NCI-H2196 treated with DMSO at 0.1 percent for 48 hours (cell line): ENCODE data around the gene ASPRV1.

ENCODE experiments used
- DNase-seq: peaks from one replicate; lab custom pipeline; 2025; ENCODE audit not compliant: unreplicated experiment; lab: John Stamatoyannopoulos, UW

Gene ASPRV1

DNA sequence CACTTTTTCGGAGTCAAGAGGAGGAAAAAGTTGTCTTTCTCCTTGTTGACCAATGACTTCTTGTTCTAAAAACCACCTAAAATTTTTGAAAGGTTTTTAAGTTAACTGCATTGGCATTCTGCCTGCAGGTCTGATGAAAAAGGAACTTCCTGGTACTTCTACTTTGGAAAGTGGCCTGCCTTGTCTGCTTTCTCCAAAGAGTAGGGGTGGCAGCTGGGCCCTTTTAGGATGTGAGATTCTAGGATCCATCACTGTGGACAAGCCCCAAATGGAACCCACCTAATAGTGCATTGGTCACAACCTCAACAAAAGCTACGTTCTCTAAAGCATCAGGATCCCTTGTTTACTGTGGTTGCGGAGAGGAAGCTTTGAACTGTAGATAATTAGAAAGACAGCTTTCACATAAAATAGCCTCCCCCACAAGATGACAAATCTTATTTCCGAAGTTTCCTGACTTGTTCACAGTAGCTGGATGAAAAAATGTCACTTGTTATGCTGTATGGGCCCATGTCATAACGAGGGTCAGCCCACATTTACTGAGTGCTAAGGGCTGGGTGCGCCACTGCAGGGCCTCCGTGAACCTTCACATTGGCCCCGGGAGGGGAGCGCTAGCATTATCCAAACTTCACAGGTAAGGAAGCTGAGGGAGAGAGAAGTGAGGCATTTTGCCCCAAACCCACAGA lies 17.4 kb downstream of the ASPRV1 start:
- DNase-seq: no peak

DNA sequence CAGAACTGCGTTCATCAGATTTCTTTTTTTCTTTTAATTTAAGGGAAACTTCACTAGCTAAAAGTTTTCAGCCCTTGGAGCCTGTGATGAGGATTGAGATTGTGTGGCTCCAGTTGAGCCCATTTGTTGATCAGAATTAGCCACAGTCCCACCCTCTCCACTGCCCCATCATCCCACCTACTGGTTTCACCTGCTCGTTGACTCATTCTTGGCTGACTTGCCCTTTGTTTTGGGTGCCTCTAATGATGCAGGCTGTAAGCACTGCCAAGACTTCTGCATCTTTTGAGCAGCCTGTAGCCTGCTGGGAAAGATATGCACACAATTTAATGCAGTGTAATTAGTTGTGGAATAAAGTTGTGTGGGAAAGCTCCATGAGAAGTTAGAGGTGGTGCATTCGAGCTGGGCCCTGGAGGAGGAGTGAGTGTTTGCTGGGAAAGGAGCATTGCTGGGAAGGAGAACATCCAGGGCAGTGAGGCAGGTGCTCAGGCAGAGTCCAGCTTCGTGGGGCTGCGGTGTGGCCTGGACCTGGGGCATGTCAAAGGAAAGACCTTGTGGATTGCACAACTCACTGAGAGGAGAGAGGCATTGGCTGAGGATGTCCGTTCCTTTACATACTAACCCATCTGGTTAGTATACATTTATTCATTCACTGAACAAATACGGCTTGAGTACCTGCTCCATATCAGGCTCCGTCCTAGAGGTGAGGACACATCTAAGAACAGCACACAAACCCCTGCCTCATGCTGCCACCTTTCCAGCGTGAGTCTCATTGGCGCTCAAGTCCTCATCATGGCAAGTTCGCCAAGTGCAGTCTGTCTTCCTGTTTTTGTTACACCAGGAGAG lies 18.2 kb downstream of the ASPRV1 start:
- DNase-seq: no peak

DNA sequence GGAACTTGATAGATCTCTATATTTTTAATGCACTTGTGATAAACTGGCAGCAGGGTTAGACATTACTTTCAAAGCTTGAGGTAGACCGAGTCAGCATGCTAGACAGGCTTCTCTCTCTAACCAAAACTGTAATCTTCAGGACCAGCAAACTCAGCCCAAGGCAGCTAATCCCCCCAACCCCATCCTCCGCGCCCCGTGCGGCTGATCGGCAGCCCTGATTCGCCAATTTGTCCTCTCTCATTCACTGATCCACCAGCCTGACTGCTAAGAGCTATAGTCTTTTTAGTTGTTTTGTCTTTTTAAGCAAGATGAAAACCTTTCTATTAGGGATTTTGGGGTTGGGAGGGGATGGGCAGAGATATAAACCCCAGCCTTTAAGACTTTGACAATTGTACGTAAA lies 20.7 kb downstream of the ASPRV1 start:
- DNase-seq: no peak

- DNase-seq: no peak
Measured at GRCh38 chr2:69939722-69940121, 21.7 kb downstream of the ASPRV1 start.

DNA sequence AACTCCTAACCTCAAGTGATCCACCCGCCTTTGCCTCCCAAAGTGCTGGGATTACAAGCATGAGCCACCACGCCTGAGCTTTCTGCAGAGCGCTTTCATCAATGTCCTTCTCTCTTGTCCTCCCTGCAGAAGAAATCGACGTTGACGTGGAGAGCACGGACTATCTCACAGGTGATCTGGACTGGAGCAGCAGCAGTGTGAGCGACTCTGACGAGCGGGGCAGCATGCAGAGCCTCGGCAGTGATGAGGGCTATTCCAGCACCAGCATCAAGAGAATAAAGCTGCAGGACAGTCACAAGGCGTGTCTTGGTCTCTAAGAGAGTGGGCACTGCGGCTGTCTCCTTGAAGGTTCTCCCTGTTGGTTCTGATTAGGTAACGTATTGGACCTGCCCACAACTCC lies 23.5 kb downstream of the ASPRV1 start:
- no peak for DNase-seq

GRCh38 chr2:69936906-69937305 lies 24.5 kb downstream of the ASPRV1 start:
- no peak for DNase-seq

GRCh38 chr2:69935011-69935410 lies 26.4 kb downstream of the ASPRV1 start:
- no peak for DNase-seq

GRCh38 chr2:69934614-69934908 lies 26.9 kb downstream of the ASPRV1 start:
- no peak for DNase-seq

DNA sequence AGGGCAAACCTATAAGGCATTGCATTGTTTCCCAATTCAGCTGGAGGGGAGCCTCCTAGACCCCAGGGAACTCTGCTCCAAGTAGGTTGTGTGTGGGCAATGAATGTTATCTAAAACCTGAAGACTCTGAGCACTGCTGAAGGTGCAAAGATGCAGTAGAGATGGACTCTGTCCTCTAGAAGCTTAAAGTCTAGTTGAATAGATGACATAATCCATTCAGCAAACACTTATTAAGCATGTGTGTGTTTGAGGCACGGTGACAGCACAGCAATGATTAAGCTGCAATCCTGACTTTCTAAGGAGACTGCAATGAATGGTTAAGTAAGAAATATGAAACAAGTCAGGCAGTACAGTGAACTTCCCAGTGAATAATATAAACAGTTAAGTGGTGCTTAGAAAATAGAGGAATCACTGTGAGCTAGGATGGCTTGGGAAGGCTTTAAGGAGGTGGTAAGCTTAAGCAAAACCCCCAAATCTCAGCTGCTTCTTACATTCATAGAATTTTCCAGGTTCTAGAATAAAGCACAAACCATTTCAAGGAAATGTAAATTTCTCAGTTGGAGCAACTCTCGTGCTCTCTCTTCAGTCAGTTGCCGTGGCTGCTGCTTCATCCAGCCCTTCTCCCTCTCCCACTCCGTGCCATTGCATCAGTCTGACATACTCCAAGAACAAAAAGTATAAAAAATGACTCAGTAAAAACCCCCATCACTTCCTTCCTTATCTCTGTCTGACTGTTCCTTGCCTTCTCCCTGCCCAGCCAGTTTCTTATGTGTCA lies 27.4 kb downstream of the ASPRV1 start:
- DNase-seq: no peak

DNA sequence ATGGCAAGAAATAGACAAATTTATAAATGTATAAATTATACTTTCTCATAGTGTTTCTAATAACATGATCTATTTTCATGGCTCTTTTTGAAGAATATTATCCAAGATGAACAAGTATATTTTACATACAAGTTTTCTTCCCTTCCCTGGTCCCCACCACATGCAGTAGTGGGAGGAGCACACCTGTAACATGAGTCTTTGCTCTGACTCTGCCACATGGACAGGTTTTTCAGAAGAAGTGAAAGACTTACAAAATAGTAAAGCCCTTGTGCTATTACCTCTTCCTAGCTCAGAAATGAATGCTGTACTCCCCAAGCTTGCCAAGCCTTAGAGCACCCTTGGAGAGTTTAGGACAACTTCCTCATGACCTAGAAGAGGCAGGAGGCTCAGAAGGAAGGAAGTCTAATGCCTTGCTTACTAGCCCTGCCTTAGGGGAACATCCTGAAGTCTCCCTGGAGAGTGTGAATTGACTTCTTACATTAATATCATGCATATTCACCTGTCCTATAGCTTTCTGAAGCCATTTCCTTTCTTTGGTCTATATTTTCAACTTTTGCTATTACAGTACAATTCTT lies 28.1 kb downstream of the ASPRV1 start:
- DNase-seq: no peak

DNA sequence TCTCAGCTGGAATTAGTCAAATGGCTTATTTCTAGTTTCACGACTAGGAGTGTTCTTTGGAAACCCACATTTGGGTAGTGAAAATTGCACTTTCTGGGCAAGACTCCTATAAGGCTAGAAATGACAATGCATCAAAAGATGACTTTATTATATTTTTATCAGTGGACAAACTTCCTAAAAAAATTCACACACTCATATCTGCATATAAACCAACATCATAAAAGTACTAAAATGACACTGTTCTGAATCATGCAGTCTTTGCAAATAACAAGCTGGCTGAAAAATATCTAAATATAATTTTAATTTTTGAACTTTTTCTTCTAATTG lies 28.9 kb downstream of the ASPRV1 start:
- DNase-seq: no peak

GRCh38 chr2:69931832-69932595 lies 29.4 kb downstream of the ASPRV1 start:
- no peak for DNase-seq

DNA sequence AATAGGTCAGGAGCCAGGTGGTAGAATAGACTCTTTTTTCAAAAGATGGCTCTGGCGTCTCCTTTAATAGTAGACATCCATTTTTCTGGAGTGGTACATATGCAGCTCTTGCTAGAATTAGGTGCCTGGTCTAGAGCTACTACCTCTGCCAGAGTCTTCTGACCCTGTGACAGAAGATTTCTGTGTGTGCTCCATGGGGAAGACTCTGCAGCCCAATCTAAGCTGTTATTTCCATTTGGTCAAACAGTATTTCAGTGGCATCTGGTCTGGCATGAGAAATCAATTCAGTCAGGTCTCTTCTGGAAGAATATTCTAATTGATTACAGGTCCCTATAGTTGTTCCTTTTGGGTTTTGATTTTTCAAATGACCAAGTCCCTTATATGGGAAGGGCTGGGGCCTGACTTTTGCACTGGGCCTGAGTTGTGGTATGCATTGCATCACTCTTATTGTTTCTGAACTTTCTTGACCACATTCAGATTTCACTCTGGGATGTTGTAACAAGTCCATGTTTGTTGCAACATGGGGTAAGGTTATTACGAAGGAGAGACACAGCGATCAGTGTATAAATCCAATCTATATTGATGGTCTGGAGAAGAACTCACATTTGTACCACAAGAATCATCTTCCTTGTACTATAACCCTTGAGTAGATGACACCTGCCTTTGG lies 34.4 kb downstream of the ASPRV1 start:
- no peak for DNase-seq

DNA sequence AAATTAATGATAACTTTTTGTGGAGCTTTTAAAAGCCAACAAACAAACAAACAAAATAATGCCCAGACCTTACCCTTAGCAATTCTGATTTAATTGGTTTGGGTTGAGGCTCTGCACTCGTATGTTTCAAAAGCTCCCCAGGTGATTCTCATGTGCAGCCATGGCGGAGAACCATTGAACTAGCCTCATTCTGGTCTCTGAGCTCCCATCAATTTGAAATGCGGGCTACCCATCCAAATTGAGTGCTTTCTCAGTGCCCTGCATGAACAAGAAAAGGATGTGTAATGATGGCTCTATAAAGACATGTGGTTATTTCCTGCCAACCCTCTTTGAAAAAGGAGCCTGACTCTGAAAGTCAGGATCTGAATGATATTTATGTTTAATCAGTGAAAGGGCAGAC lies 38.3 kb downstream of the ASPRV1 start:
- DNase-seq: no peak

DNA sequence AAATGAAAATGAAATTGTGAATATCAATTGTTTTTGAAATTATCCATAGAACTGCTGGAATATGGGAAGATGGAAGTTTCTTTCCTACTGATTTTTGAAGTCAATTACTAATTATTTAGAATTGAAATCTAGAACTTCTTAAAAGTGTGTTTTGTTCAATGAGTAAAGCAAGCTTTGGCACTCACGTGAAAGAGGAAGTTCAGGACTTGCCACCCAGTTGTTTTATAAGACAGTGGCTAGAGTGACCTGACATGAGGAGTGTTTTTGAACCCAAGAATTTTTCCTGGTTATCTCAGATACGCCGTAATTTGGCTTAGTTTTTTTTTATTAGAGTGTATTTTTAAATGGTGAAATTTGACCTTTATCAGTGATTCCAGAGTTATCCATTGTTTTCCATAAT lies 43.0 kb downstream of the ASPRV1 start:
- DNase-seq: no peak

DNA sequence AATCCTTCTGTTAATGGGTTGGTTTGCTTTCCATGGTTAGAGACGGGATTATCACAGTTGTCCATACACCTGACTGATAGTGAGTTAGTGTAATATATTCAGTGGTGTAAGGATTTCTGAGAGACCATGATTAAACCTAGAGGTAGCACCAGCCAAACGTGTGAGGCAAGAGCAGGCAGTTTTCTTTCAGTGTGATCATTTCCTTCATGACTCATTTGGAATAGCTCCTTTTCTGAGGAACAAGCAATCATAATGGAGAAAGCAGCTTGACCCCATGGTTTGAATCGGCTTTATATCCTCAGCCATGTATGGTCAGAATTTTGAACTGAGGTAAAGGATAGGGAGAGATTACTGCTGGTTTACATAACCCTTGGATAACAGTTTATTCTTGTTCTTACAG lies 43.6 kb downstream of the ASPRV1 start:
- DNase-seq: no peak

GRCh38 chr2:69916106-69916505 lies 45.3 kb downstream of the ASPRV1 start:
- DNase-seq: no peak

- no peak for DNase-seq
Measured at GRCh38 chr2:69914950-69915945, 46.2 kb downstream of the ASPRV1 start, which contains the start of gene MXD1. Gene MXD1, plus strand, starts transcription at chr2:69915109. Its CDS starts 222 bp downstream, at chr2:69915331.
